Spleen (tissue), 11 donors: Measurements from ENCODE around the gene KLF6. TPM values are rescaled to one million over a fixed set of nuclear protein-coding genes. Genes with fewer than 3 reads are reported as not detected.

ENCODE experiments used
- DNase-seq: peaks from one replicate; pipeline ENCODE4 v3.0.0-alpha.2; 2020
- H3K27ac ChIP-seq, 8 donors: fragments of 200-600 bp; sonication (generic) in 7 of 8; 1 replicate in 4 of 8; 2 replicates in 4 of 8; pipeline versions ENCODE4 v1.5.0 to v1.8.0; 2016 to 2021; ENCODE audit warnings: inconsistent platforms in 4 of 8, mild to moderate bottlenecking in 4 of 8, moderate library complexity in 1 of 8
- H3K27me3 ChIP-seq, 7 donors: fragments of 200-600 bp; sonication (generic) in 6 of 7; replicated peaks in 1 of 7; 1 replicate in 4 of 7; 2 replicates in 3 of 7; pipeline versions ENCODE4 v1.5.0 to v1.8.0; 2016 to 2021; ENCODE audit warnings: inconsistent platforms in 3 of 7, mild to moderate bottlenecking in 1 of 7
- H3K36me3 ChIP-seq, 6 donors: fragments of 200-600 bp; sonication (generic) in 5 of 6; 1 replicate in 4 of 6; 2 replicates in 2 of 6; pipeline versions ENCODE4 v1.5.0 to v1.8.0; 2016 to 2021; ENCODE audit warnings: inconsistent platforms in 2 of 6
- H3K4me1 ChIP-seq, 6 donors: fragments of 200-600 bp; sonication (generic) in 5 of 6; 1 replicate in 3 of 6; 2 replicates in 3 of 6; pipeline versions ENCODE4 v1.5.0 to v1.8.0; 2016 to 2021; ENCODE audit warnings: inconsistent platforms in 3 of 6
- H3K4me3 ChIP-seq, 8 donors: fragments of 200-600 bp; sonication (generic) in 7 of 8; 1 replicate in 4 of 8; 2 replicates in 4 of 8; pipeline versions ENCODE4 v1.5.0 to v1.8.0; 2016 to 2021; ENCODE audit warnings: inconsistent platforms in 4 of 8, mild to moderate bottlenecking in 4 of 8, moderate library complexity in 2 of 8
- H3K9me3 ChIP-seq, 8 donors: fragments of 200-600 bp; sonication (generic) in 7 of 8; 1 replicate in 4 of 8; 2 replicates in 4 of 8; pipeline versions ENCODE4 v1.5.0 to v1.8.0; 2016 to 2021; ENCODE audit warnings: inconsistent platforms in 4 of 8
- CTCF ChIP-seq, 11 experiments: fragments of 200-600 bp in 7 of 11; fragments of 450-650 bp in 4 of 11; sonication (generic) in 4 of 11; IDR thresholded peaks in 8 of 11; conservative IDR thresholded peaks in 3 of 11; 1 replicate in 7 of 11; 2 replicates in 4 of 11; pipeline versions ENCODE4 v1.4.0 to v1.8.0; 2016 to 2021; ENCODE audit warnings: antibody characterized with exemption in 11 of 11, inconsistent platforms in 4 of 11, mild to moderate bottlenecking in 1 of 11
- POLR2A ChIP-seq, 3 donors: fragments of 450-650 bp; IDR thresholded peaks; one replicate each; pipeline ENCODE4 v1.5.1; 2017; ENCODE audit warnings: antibody characterized with exemption in 3 of 3, mild to moderate bottlenecking in 1 of 3
- POLR2AphosphoS5 ChIP-seq, 3 donors: sonication (generic); formaldehyde crosslinking; IDR thresholded peaks; one replicate each; pipeline ENCODE4 v1.5.1; 2017; ENCODE audit warnings: antibody characterized with exemption in 3 of 3
- WGBS, 5 donors: extraction: QIAGEN DNeasy Blood & Tissue Kit in 3 of 5; methylation state at CpG; one replicate each; pipeline versions ENCODE4 v1.1.5 to v1.1.7; 2013 to 2018; 5-methylcytosine and 5-hydroxymethylcytosine counted together
- intact Hi-C: fragments of 100-400 bp; cut with DNase I; formaldehyde crosslinking; loops from one replicate; pipeline ENCODE4 v1.15.0; 2023; ENCODE audit warnings: low total_unique reads
- polyA plus RNA-seq, 3 donors: library from polyadenylated mRNA; stranded (reverse); fragments of 200-250 nt; gene quantifications; one replicate each; pipeline ENCODE4 v1.2.1, GENCODE V29; 2013
- total RNA-seq, 7 donors: library from RNA; depleted of rRNA in 3 of 7; stranded (reverse); fragments of >200 nt in 3 of 7; fragmentation: NEBNext Ultra II Directional in 4 of 7; extraction: Animal tissue kit (Norgen Biotek cat#: 25700) in 4 of 7; gene quantifications; one replicate each; pipeline versions ENCODE4 v1.1.0 to v1.2.1, GENCODE V29; 2016 to 2021
- donor health status: healthy with polysubstance abuse.
- donor health status: DM: no; HTN: no; CAD: no; lungs with moderate emphysema.
- donor health status: DM: no; HTN: no; CAD: no.
- donor health status: Bipolar disorder and iron deficiency.
- donor health status: healthy.
- donor health status: DM: no; HTN: no; CAD: no.
- donor health status: DM: yes; HTN: yes; CAD: no.

The KLF6 gene
- total and polyA plus RNA-seq, 10 donors, result 18.8 to 211 (median 92.2) TPM

DNA sequence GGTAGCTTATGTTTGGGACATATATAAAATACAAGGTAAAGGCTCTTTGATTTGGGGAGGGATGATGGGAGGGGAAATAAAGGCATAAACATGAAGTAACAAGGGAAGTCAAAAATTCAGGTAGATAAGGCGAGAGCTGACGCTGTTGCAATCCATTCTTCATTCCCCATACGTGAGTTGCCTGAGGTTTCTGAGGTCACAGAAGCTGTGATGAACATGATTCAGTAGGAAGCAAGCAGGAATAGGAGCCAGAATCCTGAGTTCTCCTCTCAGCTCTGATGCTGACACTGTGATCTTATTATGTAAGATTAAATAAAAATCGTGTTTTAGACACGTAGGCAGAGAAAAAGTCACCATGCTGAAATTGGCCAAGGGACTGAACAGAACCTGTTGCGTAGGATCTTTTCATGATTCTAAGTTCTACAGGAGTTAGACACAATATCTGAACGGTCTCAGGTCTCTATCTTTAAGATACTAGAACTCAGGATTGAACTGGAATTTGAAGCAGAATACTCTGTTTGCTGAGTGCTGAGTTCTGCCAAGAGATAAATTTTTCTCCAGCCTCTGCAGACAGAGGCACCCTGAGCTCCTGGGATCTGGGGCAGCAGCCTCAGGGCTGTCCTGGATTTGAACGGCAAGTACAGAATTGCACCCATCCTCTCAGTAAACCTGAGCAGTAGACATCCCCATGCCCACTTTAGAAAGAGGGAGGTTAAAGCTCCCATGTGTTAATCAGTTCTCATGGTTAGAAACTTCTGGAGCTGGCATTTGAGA is 21.0 kb downstream of the KLF6 start:
- Histone ChIP-seq H3K4me1 (peaks cover 13 to 91% (median 46%) of the 10 kb centered on the region in 6 donors), H3K4me3 (peak overlapping the region in 1 of 8 donors; percentile 15), H3K27ac (peak overlapping the region in 7 of 8 donors; percentile 60 to 87 (median 82)), H3K27me3 (no peaks in the 10 kb centered on the region), H3K36me3 (no peaks in the 10 kb centered on the region), H3K9me3 (no peaks in the 10 kb centered on the region)
- no peak for TF ChIP-seq CTCF (IDR thresholded peaks at IDR 0.05 in 8 of 11, conservative IDR thresholded peaks at IDR 0.05 in 3 of 11)
- TF ChIP-seq POLR2AphosphoS5 (IDR thresholded peaks at IDR 0.05), result no peak
- TF ChIP-seq POLR2A (IDR thresholded peaks at IDR 0.05), result no peak
- intact Hi-C loops, result no loop called here
- no peak for DNase-seq
- 66 to 85% (median 72%) methylated on average over 8 of the region's 8 CpGs for WGBS, 5 donors

DNA sequence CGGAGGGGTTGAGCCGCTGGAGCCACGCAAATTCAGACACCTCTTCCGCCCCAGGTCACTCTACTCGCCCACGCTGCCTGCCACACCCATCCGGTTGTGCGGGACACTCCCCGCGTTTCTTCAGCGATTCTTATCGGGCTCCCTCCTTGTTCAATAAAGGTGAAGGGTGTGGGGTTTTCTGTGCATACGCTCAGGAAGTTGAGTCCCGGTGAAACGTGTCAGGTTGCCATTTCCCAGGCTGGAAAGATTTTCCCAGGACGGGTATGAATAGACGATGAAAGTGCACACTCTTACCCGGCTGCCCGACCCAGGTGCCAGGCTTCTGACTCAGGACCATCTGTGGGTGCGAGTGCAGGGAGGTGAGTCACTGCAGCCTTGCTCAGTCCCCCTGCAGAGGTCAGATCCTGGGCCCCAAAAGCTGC is 22.0 kb downstream of the KLF6 start:
- 78 to 92% (median 92%) methylated on average over 20 of the region's 20 CpGs for WGBS, 5 donors
- H3K4me1 ChIP-seq, result peaks cover 19 to 91% (median 53%) of the 10 kb centered on the region in 6 donors

DNA sequence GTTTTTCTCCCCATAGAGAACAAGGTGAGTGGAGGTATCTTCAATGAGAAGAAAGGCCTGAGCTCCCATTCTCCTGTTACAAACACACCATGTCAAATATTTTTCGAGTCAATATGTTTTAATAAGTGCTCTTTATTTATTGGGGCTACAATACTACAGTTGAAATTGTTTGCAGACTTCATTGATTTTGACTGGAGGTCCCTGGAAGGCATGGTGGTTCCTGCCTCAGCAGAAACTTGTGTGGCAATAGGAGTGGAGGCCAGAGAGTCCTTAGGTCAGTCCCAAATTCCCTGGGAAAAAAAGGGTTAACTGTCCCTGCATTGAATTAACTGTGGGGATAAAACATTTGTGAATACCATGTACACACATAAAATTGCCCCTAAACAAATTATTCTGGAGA is 22.7 kb downstream of the KLF6 start:
- intact Hi-C loops, result no loop called here
- H3K36me3 ChIP-seq, result no peaks in the 10 kb centered on the region
- WGBS, 5 donors, result 85 to 96% (median 86%) methylated on average over 1 of the region's 1 CpG

More for the DNA sequence above, 22.0 kb downstream of the KLF6 start:
- TF ChIP-seq CTCF (IDR thresholded peaks at IDR 0.05 in 8 of 11, conservative IDR thresholded peaks at IDR 0.05 in 3 of 11) (no peak), POLR2A (IDR thresholded peaks at IDR 0.05) (no peak), POLR2AphosphoS5 (IDR thresholded peaks at IDR 0.05) (no peak)
- no peak overlapping the region for H3K4me3 ChIP-seq
- peak overlapping the region in 3 of 8 donors; percentile 29 to 87 (median 83) for H3K27ac ChIP-seq
- H3K36me3 ChIP-seq, result no peaks in the 10 kb centered on the region
- intact Hi-C loops, result no loop called here
- H3K27me3 ChIP-seq, result no peaks in the 10 kb centered on the region
- no peak for DNase-seq
- no peaks in the 10 kb centered on the region for H3K9me3 ChIP-seq

More for the DNA sequence above, 22.7 kb downstream of the KLF6 start:
- H3K4me1 ChIP-seq, result peaks cover 23 to 99% (median 60%) of the 10 kb centered on the region in 6 donors
- no peak overlapping the region for H3K4me3 ChIP-seq
- no peak for DNase-seq
- H3K27me3 ChIP-seq, result no peaks in the 10 kb centered on the region
- H3K27ac ChIP-seq, result peak overlapping the region in 1 of 8 donors; percentile 77
- no peaks in the 10 kb centered on the region for H3K9me3 ChIP-seq
- TF ChIP-seq CTCF (IDR thresholded peaks at IDR 0.05 in 8 of 11, conservative IDR thresholded peaks at IDR 0.05 in 3 of 11) (no peak), POLR2AphosphoS5 (IDR thresholded peaks at IDR 0.05) (no peak), POLR2A (IDR thresholded peaks at IDR 0.05) (no peak)
